PC-3 (cell line): ENCODE measurements around the gene PLXDC1. TPM values are rescaled to one million over a fixed set of nuclear protein-coding genes. Genes with fewer than 3 reads are reported as not detected.

Experiments used
- ATAC-seq: fragments of 200-7000 bp; cut with Tn5 transposase; 2 replicates; pipeline ENCODE4 v1.9.1; 2020; ENCODE audit warnings: mild to moderate bottlenecking, moderate library complexity
- BruUV-seq: library from RNA; stranded (reverse); fragments of 400-500 nt; replicated peaks from 2 replicates; lab custom pipeline; 2021; lab: Mats Ljungman, UMichigan
- CTCF ChIA-PET: fragments of 300-600 bp; sonication (Branson Sonifier 250); formaldehyde crosslinking; loops from one replicate; lab custom pipeline; 2022; ENCODE audit warnings: antibody characterized with exemption; lab: Charles Lee
- POLR2A ChIA-PET: fragments of 300-600 bp; sonication (Branson Sonifier 250); formaldehyde crosslinking; loops from one replicate; lab custom pipeline; 2022; ENCODE audit warnings: antibody characterized with exemption; ENCODE audit not compliant: unreplicated experiment; lab: Charles Lee
- DNase-seq: peaks from one replicate; pipeline ENCODE4 v3.0.0-alpha.2; 2015
- H2AFZ ChIP-seq: fragments of 300-600 bp; sonication (generic); 2 replicates; pipeline ENCODE4 v1.6.0; 2016; ENCODE audit warnings: antibody characterized with exemption, low read length
- H3F3A ChIP-seq: fragments of 300-600 bp; sonication (generic); one replicate; pipeline ENCODE4 v1.6.0; 2017; ENCODE audit warnings: antibody characterized with exemption, low read length, control low read depth, mild to moderate bottlenecking; ENCODE audit not compliant: unreplicated experiment
- H3K27ac ChIP-seq: fragments of 300-600 bp; sonication (generic); 2 replicates; pipeline ENCODE4 v1.5.1; 2016; ENCODE audit warnings: mild to moderate bottlenecking, low read length
- H3K27me3 ChIP-seq: fragments of 300-600 bp; sonication (generic); 2 replicates; pipeline ENCODE4 v1.6.1; 2016; ENCODE audit warnings: low read length, mixed read lengths
- H3K36me3 ChIP-seq: fragments of 300-600 bp; sonication (generic); 2 replicates; pipeline ENCODE4 v1.6.1; 2016; ENCODE audit warnings: low read depth, mixed run types, low read length, mixed read lengths
- H3K4me1 ChIP-seq: fragments of 300-600 bp; sonication (generic); 2 replicates; pipeline ENCODE4 v1.5.1; 2016; ENCODE audit warnings: low read length; ENCODE audit not compliant: insufficient read depth
- H3K4me2 ChIP-seq: fragments of 300-600 bp; sonication (generic); 2 replicates; pipeline ENCODE4 v1.6.0; 2016; ENCODE audit warnings: low read length
- H3K4me3 ChIP-seq: fragments of 300-600 bp; sonication (generic); 2 replicates; pipeline ENCODE4 v1.5.1; 2016; ENCODE audit warnings: mild to moderate bottlenecking, low read length, mixed read lengths
- H3K79me2 ChIP-seq: fragments of 300-600 bp; sonication (generic); 2 replicates; pipeline ENCODE4 v1.6.1; 2017; ENCODE audit warnings: low read length, mixed read lengths
- H3K9ac ChIP-seq: fragments of 300-600 bp; sonication (generic); 2 replicates; pipeline ENCODE4 v1.6.0; 2016; ENCODE audit warnings: mild to moderate bottlenecking, low read length
- H3K9me2 ChIP-seq: fragments of 300-600 bp; sonication (generic); replicated peaks from 2 replicates; pipeline ENCODE4 v1.6.1; 2016; ENCODE audit warnings: mixed run types, low read length, mixed read lengths
- H3K9me3 ChIP-seq: fragments of 300-600 bp; sonication (generic); 2 replicates; pipeline ENCODE4 v1.6.1; 2016; ENCODE audit warnings: low read length, mixed read lengths
- H4K20me1 ChIP-seq: fragments of 300-600 bp; sonication (generic); 2 replicates; pipeline ENCODE4 v1.6.1; 2016; ENCODE audit warnings: low read length, mixed read lengths
- EZH2 ChIP-seq: fragments of 300-600 bp; sonication (generic); IDR thresholded peaks from one replicate; pipeline ENCODE4 v1.6.1; 2017; ENCODE audit warnings: antibody characterized with exemption, mild to moderate bottlenecking, low read length; ENCODE audit not compliant: unreplicated experiment
- EZH2phosphoT487 ChIP-seq: fragments of 300-600 bp; sonication (generic); IDR thresholded peaks from 2 replicates; pipeline ENCODE4 v1.6.1; 2018; ENCODE audit warnings: mild to moderate bottlenecking, antibody characterized with exemption, low read length, borderline replicate concordance
- intact Hi-C: fragments of 100-400 bp; cut with micrococcal nuclease; formaldehyde crosslinking; loops from 2 replicates; pipeline ENCODE4 v1.9.0; 2023
- total RNA-seq: library from RNA; depleted of rRNA; stranded (reverse); fragments of >200 nt; gene quantifications from 2 replicates; pipeline ENCODE4 v1.2.3, GENCODE V29; 2014
- TF ChIP-seq, protein P1 (sequence below): fragments of 300-600 bp; sonication (generic); conservative IDR thresholded peaks from 2 replicates; pipeline ENCODE4 v1.5.1; 2017; ENCODE audit warnings: antibody characterized with exemption, low read depth, mild to moderate bottlenecking, low read length

Gene PLXDC1
- total RNA-seq, 1 experiment from 2014 or later = not detected

- Histone ChIP-seq H3K4me1 (peaks cover 7% of the 10 kb centered on the region), H3F3A (no peaks in the 10 kb centered on the region), H4K20me1 (no peaks in the 10 kb centered on the region), H3K27ac (0 out of 2 replicates have a peak overlapping the region, but pooled peaks have one; percentile 16), H3K9me3 (no peaks in the 10 kb centered on the region), H3K4me3 (peak overlapping the region; percentile 90), H3K27me3 (peaks cover 6% of the 10 kb centered on the region; the same call in 1 of the 2 replicates), H3K4me2 (peak overlapping the region; percentile 97), H3K9me2 (no peaks in the 10 kb centered on the region), H3K36me3 (no peaks in the 10 kb centered on the region), H3K9ac (peak overlapping the region; percentile 65), H2AFZ (peak overlapping the region; percentile 97), H3K79me2 (no peaks in the 10 kb centered on the region)
- ChIA-PET CTCF (interaction anchor here (0.5 to 2.9 kb wide), 3 partner anchors 169 to 172 kb away, joined by 3 to 56 read pairs (median 3); no protein-coding TSS in a partner anchor), POLR2A (interaction anchor here (0.6 to 0.9 kb wide), 3 partner anchors 156 to 282 kb away, joined by 4 to 13 read pairs (median 8); no protein-coding TSS in a partner anchor)
- DNase-seq (peak; percentile 87), ATAC-seq (peak; percentile 46)
- intact Hi-C loops = loop anchor here (1.0 kb wide), 2 partner anchors 84 to 170 kb away; no protein-coding TSS in a partner anchor
- TF ChIP-seq EZH2 = no peak
- TF ChIP-seq, protein P1, sequence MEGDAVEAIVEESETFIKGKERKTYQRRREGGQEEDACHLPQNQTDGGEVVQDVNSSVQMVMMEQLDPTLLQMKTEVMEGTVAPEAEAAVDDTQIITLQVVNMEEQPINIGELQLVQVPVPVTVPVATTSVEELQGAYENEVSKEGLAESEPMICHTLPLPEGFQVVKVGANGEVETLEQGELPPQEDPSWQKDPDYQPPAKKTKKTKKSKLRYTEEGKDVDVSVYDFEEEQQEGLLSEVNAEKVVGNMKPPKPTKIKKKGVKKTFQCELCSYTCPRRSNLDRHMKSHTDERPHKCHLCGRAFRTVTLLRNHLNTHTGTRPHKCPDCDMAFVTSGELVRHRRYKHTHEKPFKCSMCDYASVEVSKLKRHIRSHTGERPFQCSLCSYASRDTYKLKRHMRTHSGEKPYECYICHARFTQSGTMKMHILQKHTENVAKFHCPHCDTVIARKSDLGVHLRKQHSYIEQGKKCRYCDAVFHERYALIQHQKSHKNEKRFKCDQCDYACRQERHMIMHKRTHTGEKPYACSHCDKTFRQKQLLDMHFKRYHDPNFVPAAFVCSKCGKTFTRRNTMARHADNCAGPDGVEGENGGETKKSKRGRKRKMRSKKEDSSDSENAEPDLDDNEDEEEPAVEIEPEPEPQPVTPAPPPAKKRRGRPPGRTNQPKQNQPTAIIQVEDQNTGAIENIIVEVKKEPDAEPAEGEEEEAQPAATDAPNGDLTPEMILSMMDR = no peak
- no peak for TF ChIP-seq EZH2phosphoT487
- BruUV-seq = no TSS peak
Observed at GRCh38 chr17:39153599-39154051, 2.2 kb upstream of the PLXDC1 start.

GRCh38 chr17:39151943-39152818, 744 bp upstream of the PLXDC1 start:
- H4K20me1 ChIP-seq = no peaks in the 10 kb centered on the region
- H3K9me2 ChIP-seq = no peaks in the 10 kb centered on the region
- H3K27me3 ChIP-seq = peaks cover 6% of the 10 kb centered on the region; the same call in 1 of the 2 replicates
- BruUV-seq = no TSS peak
- H3F3A ChIP-seq = no peaks in the 10 kb centered on the region
- H3K36me3 ChIP-seq = no peaks in the 10 kb centered on the region
- H2AFZ ChIP-seq = peak overlapping the region; percentile 95
- intact Hi-C loops = no loop called here
- H3K4me2 ChIP-seq = peak overlapping the region; percentile 97
- DNase-seq (no peak), ATAC-seq (peak; percentile 2; the same call in 1 of the 2 replicates)
- H3K79me2 ChIP-seq = no peaks in the 10 kb centered on the region
- no peak overlapping the region; the same call in 1 of the 2 replicates for H3K9ac ChIP-seq
- peaks cover 7% of the 10 kb centered on the region for H3K4me1 ChIP-seq
- H3K4me3 ChIP-seq = peak overlapping the region; percentile 90
- ChIA-PET POLR2A (interaction anchor here (0.9 to 1.0 kb wide), 2 partner anchors 169 to 281 kb away, joined by 3 to 13 read pairs; no protein-coding TSS in a partner anchor), CTCF (interaction anchor here (0.7 to 2.9 kb wide), 2 partner anchors 169 to 281 kb away, joined by 3 to 56 read pairs; no protein-coding TSS in a partner anchor)
- TF ChIP-seq, protein P1 = no peak
- no peak for TF ChIP-seq EZH2
- no peaks in the 10 kb centered on the region for H3K9me3 ChIP-seq
- H3K27ac ChIP-seq = no peak overlapping the region
